HG03432 (cell line): ENCODE results near the gene CCDC85C.

Experiments used
- ATAC-seq: cut with Tn5 transposase; IDR thresholded peaks from one replicate; pipeline ENCODE4 v1.9.1; 2021; ENCODE audit warnings: mild to moderate bottlenecking, moderate library complexity; ENCODE audit not compliant: unreplicated experiment

Gene CCDC85C

DNA sequence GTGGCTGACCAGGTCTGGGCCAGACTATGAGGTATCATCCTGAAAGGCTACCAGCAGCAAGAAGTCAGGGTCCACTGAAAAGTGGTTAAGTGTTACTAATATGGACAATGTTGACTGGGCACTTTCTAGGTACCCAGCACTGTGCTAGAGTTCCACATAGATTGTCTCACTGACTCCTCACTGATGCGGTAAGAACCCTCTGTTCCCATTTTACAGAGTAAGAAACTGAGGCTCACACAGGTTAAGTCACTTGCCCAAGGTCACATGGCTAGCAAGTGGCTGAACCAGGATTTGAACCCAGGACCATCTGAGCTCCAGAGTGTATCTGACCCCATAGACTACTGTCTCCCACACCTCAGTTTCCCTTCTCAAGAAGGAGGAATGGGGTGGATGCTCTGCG lies 4.6 kb upstream of the CCDC85C start:
- no peak for ATAC-seq

DNA sequence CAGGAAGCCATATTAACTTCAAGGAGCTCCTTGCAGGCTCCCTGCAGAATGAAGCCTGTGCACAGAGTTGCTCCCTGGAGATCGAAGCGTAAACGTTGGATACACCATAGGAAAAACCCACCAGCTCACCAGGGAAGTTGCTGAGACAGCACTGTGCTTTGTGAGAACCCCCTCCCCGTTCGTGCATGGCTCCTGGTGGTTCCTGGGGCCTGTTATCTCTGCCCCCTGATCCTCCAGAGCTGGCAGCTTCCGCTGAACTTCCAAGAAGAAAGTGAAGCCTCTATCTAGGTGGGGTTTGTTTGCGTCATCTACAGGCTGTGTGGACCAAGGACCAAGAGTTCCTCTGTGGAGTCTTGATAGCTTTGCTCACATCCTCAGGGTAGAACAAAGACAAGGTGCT lies 2.4 kb upstream of the CCDC85C start:
- ATAC-seq, result no peak

DNA sequence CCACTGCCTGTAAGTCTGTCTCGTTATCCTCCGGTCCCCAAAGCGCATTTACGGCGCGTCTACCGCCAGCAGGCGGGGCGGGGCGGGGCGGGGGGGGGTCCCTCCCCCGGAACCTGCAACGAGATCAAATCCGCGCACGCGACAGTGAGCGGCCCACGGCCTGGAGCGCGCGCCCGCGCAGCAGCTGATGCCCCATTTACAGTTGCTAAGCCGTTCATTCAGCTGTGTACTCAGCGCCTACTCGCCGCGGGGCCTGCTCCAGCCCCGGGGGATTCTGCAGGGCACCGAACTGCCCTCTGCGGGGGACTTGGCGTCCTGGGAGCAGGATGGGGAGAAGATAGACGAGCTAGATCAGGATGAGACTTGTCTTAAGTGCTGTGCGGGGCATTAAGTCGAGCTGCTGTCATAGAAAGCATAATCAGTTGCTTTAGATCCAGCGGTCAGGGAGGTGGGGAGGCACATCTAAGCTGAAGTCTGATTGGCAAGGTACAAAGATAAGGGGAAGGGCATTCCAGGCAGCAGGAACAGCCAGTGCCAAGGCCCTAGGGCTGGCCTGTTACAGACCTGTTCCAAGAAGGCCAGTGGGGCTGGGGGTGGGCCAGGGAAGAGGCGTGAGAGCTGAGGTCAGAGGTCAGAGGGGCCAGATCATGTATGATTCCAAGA lies 1.4 kb upstream of the CCDC85C start:
- peak; percentile 20 for ATAC-seq

DNA sequence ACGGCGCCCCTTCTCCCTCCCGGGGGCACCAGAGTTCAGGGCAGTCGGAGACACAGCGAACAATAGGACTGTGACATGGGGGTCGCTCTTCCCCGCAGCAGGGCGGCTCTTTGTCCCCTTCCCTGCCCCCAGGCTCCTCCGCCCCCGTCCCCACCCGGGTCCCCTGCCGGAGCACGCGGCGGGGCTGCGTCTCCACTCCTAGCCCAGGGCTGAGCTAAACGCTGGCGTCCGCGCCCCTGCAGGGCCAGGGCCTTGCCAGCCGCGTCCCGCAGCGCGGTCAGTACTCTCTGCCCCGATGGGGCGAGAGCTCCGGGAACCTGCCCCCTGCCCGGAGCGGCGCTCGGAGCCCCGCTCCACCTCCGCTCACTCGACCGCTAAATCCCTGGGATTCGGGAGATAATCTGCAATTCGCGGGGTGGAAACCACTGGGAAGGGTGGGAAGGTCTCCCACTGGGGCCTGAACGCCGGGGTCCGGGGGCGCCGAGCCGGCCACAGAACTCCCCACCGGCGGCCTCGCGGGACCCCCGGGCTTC lies 825 bp upstream of the CCDC85C start:
- peak; percentile 19 for ATAC-seq

DNA sequence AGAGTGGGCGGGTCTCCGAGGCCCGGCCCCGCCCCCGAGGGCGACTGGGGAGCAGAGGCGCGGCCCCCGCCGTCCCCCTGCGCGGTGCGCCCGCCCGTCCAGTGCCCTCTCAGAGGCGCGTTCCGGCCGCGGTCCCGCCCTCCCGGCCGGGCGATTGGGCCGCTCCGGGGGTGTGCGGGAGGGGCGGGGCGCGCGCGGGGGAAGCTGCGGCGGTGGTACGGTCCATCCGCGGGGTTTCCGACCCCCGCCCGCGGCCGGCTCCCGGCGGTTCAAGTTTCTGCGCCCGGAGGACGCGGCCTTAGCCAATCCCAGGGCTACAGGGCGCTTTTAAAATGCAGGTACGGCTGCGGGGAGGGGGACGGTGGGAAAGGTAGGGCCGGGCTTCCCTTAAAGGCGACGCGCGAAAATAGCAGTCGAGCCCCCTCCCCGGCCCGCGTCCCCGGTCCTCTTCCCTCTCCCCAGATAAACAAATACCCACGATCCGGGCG lies 315 bp upstream of the CCDC85C start:
- peak; percentile 91 for ATAC-seq

DNA sequence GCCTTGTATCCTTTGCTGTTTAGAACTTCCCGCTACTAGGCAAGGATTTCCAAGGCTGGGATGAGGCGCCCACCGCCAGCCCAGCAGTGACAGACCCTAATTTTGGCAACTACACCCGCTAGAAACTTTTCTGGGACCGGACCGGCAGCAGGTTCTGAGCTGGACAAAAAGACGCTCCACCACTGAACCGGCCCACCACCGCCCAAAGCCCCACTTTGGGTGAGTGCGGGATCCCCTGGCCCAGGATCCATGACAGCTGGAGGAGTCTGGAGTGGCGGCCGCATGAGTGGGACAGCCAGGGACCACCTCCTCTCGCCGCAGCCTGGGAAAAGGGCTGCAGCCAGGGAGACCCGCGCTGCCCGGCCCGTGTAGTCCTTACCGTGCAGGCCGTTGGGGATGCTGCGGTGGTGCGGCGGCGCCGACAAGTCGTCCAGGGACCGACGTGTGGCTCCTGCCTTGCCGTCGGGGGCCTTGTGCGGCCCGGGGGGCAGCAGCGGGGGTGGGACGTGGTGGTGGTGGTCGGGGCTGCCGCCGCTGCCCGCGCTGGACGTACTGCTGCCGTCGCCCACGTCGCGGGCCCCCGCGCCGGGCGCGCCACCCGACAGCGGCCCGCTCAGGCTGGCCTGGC lies 1.1 kb downstream of the CCDC85C start:
- no peak for ATAC-seq

DNA sequence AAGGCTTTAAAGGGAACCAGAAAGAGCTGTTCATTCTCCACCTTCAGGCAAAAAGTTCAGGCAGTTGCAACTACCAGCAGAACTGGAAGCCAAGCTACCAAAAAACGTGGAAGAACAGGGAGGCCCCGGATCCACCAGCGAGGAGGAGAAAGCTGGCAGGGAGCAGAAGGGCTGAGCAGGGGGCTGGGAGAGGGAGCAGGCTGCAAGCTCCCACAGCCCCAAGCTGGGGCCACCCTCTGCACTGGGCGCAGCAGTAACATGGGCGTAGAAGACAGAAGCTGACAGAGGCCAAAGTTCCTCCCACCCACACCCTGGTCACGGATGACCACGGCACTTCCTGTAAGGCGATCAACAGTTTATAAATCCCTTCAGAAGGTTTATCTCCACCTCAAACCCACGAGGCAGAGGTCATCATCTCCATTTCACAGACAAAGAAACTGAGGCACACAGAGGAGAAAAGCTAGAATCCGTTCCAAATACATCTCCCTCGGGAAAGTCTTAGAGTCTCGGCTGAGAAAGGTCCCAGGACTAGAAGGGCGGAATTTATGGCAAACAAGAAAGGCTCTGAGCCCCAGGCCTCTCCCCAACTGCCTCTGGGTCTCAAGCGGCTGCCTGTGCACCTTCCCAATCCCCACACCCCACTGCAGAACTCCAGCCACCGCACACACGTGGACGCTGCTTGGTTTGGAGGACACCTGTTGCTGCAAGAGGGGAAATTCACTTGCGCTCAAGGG lies 1.8 kb downstream of the CCDC85C start:
- ATAC-seq, result no peak

DNA sequence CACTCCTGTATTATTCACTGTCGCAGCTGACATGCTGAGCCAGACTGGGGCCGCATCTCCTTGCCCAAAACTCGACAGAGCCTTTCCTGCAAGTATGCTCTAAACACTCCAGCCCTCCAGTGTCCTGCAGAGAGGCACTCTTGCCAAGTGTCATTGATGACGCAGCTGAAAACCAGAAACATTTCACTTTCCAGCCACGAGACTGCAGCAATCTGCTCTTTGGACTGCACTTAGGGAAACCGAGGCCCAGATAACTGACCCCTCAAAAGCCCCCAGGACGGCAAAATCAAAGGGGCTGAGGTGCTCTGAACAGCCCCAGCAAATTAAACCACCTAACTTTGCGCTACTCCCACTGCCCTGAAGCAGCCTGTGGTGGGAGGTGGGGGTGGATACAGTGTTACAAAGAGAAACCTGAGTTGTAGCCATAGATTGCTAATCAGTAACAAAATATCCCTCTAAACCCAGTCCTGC lies 2.6 kb downstream of the CCDC85C start:
- ATAC-seq, result no peak

DNA sequence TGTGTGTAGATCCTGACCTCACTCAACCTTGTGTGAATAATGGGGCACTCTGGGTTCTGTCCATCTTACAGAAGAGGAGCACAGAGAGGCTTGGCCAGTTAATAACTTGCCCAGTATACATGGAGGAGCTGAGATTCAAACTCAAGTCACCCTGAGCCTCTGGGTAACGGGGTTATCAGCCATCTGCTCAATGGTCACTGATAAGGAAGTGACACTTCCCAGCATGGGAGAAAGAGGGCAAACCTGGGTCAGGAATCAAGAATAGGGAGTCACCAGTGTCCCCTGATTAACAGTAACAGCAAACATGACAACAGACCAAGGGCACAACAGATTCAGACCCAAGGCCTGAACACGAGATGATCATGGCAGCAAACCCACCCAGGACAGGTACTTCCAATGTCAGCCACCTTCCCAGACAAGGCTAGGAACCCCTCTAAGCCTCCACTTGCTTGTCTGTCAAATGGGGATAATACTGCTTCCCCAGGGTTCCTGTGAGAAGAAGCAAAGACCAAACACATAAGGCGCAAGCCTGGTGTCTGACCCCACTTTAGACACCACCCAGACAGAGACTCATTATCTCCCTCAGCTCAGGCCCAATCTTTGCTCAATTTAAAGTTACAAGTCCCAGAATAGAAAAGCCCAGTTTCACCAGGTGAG lies 3.6 kb downstream of the CCDC85C start:
- ATAC-seq, result no peak

DNA sequence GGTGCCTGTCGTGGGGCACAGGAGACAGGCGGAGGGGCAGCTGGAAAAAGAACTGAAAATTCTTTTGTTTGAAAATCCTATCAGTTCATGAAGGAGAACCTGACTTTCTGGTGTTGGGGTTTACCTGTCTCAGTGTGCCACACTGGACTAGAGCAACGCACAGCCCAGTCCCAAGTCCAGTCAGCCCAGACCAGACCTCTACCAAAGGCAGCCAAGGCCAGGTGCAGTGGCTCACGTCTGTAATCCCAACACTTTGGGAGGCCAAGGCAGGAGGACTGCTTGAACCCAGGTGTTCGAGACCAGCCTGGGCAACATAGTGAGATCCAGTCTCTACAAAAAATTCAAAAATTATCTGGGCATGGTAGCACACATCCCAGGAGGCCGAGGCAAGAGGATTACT lies 4.6 kb downstream of the CCDC85C start:
- ATAC-seq, result no peak

DNA sequence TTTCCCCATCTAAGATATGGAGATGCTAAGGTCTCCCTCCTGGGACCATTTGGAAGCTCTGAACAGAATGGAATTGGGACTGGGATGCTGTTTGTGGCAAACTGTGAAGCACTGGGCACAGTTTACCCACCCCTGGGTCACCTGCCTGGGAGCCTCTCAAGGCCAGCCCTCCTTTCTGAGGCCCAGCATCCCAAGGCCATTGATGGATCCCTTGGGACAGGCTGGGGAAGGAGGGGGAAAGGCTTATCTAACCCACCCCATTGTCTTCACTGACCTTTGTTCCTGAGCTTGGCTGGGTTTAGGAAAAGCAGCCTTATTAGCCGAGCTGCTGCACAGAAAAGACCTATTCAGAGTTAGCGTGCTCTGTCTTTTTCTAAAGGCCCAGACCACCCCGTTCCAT lies 5.2 kb downstream of the CCDC85C start:
- no peak for ATAC-seq

DNA sequence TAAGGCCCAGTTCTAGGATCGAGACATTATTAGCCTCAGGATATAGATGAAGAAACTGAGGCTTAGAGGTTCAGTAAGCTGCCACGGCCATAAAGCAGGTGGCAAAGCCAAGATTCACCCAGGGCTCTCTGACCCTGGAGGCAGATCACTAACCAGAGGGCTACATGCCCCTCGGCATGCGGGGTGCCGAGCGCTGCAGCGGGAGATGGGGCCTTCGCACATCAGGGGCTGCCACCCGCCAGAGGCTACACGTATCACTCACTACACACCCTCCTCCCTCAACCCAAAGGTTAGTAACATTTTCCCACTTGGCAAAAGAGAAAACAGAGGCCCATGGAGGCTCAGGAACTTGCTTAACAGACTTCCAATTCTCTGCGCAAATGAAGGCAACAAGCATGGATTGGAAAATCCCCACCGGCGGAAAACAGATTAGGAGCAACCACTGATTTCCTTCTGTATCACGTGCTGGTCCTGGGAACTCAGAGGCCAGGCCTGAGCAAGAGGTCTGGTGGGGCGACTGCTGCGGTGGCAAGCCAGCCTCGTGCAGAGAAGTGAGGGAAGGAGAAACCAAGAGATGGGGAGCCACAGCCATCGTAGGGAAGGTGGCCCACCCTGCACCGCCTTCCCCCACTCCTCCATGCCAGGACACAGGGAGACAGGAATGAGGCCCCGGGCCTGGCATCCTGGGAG lies 6.0 kb downstream of the CCDC85C start:
- no peak for ATAC-seq

DNA sequence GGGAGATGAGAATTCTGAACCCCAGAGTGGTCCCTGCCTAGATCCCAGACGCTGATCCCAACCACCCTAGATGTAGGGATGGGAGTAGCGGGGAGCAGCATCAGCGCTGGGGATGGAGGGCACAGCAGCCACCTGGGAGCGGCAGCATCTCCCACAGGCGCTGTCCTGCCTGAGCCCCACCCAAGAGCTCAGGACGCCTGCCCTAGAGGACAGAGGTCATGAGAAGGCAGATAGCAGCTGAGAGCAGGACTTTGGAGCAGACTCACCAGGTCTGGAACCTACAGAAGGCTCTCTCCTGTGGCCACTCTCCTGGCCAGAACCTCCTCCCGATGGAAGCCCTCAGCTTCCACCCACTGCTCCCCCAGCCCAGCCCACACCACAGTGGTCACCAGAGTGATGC lies 7.2 kb downstream of the CCDC85C start:
- no peak for ATAC-seq

DNA sequence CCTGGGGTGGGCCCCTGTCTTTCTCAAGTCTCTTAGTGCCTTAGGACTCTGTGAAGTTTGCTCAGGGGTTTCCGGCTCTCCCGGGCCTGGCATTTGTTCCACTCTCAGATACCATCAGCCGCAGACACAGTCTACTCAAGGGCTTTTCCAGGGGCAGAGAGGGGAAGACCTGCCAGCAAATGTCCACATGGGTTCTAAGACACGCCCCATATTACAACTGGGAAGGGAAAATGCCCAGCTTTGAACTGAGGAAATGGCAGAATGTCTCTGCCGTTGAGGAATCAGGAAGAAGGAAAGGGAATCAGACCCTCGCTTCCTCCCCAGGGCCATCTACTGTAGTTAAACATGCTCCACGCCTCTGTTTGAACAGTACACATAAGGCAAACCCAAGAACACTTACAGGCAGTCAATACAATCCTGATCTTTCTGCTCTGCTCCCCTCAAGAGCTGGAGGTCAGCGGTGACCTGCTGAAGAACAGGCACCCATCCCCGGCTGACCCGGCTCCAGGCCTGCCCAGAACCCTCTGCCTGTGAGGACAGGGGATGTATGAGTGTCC lies 7.9 kb downstream of the CCDC85C start:
- no peak for ATAC-seq

DNA sequence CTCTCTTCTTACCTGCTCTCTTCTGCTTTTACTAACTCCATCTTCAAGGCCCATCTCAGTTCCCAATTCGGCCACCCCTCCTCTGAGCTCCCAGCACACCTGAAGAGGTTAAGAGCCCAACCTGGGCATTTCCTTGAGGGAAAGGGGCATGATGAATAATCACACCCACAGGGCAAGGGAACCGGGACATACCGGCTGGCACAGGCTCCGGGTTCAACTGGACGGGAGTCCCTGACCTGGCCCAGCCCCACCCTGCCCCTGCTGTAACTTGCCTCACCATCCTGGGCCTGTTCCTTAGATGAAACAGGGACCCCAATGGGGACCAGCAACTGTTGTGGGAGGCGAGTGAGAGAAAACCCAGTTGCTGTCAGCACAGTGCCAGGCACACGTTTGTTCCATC lies 8.5 kb downstream of the CCDC85C start:
- ATAC-seq, result no peak

DNA sequence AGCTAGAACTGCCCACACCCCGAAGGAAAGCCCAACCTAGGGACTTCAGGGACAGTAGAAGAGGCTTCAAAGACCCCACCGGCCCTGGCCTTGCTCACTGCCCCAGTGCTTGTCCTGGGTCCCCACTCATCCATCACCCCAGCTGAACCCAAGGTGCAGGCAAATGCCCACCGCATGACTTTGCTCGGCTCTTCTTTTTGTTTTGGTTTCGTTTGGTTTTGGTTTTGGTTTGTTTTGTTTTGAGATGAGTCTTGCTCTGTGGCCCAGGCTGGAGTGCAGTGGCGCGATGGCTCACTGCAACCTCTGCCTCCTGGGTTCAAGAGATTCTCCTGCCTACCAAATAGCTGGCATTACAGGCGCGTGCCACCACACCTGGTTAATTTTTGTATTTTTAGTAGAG lies 9.0 kb downstream of the CCDC85C start:
- ATAC-seq, result peak; percentile 93

DNA sequence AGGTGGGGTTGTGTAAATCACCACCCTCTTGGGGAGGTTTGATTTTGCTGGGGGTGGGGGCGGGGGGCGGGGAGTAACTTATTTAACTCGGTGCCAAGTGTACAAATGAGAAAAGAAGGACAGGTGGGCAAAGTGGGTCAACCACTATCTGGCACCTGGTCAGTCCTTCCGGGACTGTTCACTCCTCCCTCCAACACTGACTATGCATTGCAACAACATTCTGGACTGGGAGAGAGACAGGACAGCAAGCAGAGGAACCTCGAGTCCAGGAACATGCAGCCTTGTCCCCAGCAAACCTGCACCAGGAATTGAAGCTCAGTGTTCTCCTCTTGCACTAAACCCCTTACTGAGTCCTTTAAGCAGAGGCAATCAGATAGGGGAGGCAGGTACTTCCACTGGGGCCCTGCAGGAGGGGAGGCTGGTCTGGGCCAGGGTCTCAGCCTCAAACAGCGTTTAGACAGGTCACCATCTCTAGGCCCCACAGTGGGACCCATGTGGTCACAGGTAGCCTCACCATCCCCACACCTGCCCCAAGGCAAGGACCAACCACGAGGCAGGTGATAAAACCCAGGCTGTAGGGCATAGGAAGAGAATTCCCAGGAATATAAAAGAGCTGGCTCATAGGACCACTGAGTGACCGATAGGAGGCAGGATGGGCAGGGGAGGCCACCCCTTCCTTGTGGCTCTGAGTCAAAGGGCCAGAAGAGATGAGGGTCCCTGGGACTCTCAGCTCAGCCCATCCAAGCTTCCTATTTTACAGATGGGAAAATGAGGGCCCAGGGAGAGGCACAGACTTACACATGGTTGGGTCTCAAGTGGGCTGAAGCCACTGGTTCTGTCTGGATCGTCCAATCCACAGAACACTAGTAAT lies 9.8 kb downstream of the CCDC85C start:
- ATAC-seq, result no peak

DNA sequence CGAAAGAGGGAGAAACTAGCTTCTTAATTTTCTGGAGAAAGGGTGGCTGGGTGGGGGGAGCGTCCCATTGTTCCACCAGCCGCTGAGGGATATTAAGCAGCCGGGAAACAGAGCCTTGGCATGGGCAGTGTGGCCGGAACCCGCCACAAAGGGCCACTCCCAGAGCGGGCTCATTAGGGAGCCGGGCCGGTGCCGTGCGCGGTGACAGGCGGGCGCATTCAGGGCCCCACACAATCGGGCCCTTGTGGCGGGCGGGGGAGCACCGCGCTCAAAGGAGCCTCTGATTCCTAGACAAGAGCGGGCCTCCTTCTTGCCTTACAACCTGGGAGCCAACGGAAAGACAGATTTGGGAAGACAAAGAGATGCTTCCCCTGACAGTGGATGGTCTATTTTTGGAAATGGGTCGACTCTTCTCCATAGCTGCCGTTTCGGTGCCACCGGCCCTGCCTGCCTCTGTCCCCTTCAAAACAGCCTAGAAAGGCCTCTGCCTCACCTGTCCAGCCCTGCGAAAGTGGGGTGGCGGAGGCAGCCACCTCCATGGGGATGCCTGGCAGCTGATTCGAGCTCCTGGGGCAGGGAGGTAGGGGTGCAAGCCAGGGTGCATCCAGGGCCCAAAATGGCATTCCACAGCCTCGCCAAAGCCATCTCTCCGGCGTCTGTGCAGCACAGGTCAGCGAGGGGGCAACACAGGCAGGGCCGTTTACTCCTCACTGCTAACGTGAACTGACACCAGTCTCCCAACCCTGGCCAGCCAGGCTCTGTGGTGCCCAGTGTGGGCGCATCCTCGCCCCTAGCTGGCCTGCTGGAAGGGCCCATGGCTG lies 10.9 kb downstream of the CCDC85C start:
- no peak for ATAC-seq

DNA sequence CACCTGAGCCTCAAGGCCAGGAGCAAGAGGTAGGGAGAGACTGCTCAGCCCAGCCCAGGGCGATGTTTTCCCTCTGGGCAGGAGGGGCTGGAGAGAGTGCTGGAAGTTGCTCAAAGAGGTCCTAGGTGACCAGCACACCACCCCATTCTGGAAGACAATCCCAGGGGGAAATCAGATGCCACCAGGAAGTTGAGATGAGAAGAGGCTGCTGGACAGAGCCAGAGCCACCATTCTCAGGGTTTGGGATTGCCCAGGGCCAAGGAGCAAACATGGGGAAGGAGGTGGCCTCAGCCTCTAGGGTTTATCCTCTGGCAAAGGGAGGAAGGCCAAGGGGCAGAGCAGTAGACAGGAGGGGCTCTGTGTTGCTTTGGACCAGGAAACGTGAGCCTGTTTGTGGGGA lies 11.6 kb downstream of the CCDC85C start:
- no peak for ATAC-seq
